Limb (tissue), 2 donors: ENCODE measurements around the gene NPTN.

Experiments used
- DNase-seq, 2 donors: peaks; one replicate each; pipeline ENCODE4 v3.0.0-alpha.2; 2016; ENCODE audit errors: extremely low spot score in 2 of 2

The NPTN gene

DNA sequence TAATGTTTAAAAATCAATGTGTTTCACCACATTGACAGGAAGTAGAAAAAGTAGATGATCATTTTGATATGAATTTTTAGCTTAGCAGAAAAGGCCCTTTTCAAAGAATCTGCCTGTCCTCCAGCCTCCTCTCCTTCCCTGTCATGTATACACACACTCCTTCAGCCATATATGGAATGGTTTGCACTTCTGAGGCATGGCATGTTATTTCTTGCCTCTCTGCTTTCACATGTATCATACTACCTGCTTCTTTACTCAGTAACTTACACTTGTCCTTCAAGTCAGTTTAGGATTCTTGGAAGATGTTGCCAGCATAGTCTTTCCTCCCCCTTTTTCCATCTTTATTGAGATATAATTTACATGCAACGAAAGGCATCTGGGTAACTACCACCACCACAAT, 111.2 kb downstream of the NPTN start:
- no peak for DNase-seq

GRCh38 chr15:73518876-73519733, 114.1 kb downstream of the NPTN start:
- DNase-seq, result no peak

DNA sequence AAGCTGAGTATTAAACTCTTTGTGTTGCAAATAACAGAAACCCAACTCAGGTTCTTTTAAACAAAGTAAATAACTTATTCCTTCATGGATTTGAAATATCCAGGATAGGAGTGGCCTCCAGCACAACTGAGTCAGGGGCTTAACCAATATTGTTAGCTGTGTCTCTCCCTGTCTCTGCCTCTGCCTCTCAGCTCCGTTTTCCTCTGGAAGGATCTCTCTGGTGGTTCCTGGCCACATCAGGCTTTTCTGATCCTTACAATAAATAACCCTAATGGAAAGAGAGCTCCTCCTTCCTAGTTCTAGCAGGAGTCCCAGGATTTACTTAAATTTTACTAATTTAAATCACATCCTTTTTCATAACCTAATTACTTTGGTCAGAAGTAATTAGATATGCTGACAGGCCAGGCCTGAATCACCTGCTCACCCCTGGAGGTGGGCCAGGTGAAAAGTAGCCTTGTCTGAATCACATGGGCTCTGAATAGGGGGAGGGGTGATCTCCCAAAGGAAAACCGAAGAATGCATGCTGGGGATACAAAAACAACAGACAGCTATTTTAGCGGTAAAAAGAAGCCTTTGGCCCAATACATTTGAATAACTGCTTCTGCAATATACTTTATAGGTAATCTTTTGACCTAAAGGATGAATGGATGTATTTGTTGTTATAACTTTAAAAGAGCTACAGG, 114.9 kb downstream of the NPTN start:
- no peak for DNase-seq

GRCh38 chr15:73517566-73517965, 115.6 kb downstream of the NPTN start:
- DNase-seq, result no peak

GRCh38 chr15:73515527-73515926, 117.7 kb downstream of the NPTN start:
- DNase-seq, result no peak
